AG20443 (cell line): Measurements from ENCODE around the gene AKAP13.

Source experiments
- DNase-seq: peaks from one replicate; pipeline ENCODE4 v3.0.0; 2012; ENCODE audit warnings: low spot score, mixed read lengths

Gene AKAP13

DNA sequence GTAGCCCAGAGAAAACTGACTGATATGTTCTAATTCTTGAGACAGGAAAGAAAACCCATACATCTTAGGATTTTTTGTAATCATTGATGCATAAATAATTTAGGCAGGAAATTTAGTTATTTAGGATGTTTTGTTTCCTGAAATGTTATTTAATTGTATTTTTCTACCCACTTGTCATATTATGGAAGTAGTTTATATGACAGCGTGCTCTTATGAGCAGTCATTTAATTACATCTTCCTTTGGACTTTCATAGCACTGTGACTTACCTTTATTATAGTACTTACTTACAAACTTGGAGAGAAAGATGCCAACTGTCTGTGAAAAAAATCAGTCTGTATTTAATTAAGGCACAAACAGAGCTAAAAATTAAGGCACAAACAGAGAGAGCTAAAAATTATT is 65.0 kb downstream of the AKAP13 start:
- no peak for DNase-seq

GRCh38 chr15:85451099-85451700 is 70.8 kb downstream of the AKAP13 start:
- no peak for DNase-seq

- DNase-seq, result no peak
These were observed 72.0 kb downstream of the AKAP13 start for GRCh38 chr15:85452436-85452835.

- DNase-seq, result no peak
These were observed 72.9 kb downstream of the AKAP13 start for GRCh38 chr15:85453144-85453872.

- DNase-seq, result no peak
These were observed 74.0 kb downstream of the AKAP13 start for GRCh38 chr15:85454403-85454802.

- no peak for DNase-seq
These were observed 75.5 kb downstream of the AKAP13 start for GRCh38 chr15:85455891-85456290.

DNA sequence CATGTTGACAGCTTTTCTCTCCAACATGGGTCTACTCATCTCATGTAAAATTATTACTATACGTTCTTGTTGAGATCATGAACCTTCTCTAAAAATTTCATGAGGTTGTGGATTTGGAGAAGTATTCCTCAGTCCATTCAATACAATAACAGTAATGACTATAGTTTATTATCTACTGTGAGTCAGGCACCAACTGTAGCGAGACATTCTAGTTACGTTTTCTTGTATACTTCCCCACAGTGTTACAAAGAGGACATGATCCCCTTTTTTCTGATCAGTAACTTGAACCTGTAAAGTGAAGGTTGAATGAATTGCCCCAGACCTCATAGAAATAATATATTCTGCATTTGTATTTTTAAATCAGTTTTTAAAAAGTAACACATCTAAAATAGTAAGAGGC is 76.4 kb downstream of the AKAP13 start:
- DNase-seq, result no peak

DNA sequence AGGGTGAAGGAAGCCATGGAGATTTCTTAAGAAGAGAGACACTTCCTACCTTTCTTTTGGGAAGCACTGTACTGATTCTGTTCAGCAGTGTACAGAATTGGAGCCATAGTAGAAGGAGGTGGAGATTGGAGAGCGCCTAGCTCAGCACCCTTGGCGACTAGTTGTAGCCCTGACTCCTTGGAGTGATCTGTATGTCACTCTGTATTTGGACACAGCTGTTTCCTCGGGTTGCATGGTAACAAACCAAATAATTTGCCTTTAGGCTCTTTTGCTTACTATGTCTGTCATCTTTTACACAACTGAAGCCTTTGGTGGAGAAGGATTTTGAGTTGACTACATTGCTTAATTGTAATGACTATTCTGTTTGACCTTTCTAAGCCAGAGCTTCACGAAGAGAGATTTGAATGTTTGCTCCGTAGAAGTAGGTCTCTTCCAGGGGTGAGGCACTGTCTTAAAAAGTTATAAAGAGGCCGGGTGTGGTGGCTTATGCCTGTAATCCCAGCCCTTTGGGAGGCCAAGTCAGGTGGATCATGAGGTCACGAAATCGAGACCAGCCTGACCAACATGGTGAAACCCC is 77.1 kb downstream of the AKAP13 start:
- DNase-seq, result no peak

- DNase-seq, result no peak
These were observed 78.4 kb downstream of the AKAP13 start for GRCh38 chr15:85458764-85459163.

DNA sequence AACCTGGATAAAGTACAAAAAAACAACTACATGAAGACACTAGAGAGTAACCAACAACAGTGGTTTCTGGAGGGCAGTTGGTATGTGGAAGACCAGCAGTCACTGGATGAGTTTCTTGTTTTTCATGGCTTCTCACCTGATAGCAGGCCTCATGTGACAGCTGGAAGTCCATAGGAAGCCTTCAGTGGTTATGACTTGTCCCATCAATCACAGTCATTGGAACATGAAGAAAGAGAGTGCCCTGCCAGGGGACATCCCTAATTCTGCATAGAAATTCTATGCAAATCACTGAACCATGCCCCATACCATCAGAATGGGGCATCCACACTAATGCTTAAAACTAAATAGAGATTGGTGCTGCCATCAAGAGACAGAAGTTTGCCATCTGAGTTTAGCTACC is 81.6 kb downstream of the AKAP13 start:
- no peak for DNase-seq

GRCh38 chr15:85463276-85463892 is 83.0 kb downstream of the AKAP13 start:
- DNase-seq, result no peak

DNA sequence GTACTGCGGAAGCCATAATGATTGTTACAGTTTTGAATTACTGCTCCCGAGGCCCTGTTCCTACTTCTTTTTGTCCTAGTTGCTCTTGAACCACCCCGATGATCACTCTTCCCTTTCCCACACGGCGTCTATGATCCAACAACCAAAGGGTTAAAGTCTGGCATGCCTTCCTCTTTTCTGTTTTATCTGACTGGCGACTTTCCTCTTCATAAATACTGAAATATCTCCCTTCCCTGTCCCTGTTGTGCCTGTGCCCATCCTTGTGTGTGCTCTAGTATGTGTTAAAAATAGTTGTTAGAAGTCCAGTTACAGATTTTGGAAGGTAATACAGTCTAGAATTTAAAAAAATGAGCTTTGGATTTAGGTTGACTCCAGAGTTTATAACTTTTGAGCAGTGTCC is 83.6 kb downstream of the AKAP13 start:
- no peak for DNase-seq

GRCh38 chr15:85464471-85464870 is 84.1 kb downstream of the AKAP13 start:
- DNase-seq, result no peak

GRCh38 chr15:85470563-85471271 is 90.3 kb downstream of the AKAP13 start:
- no peak for DNase-seq

DNA sequence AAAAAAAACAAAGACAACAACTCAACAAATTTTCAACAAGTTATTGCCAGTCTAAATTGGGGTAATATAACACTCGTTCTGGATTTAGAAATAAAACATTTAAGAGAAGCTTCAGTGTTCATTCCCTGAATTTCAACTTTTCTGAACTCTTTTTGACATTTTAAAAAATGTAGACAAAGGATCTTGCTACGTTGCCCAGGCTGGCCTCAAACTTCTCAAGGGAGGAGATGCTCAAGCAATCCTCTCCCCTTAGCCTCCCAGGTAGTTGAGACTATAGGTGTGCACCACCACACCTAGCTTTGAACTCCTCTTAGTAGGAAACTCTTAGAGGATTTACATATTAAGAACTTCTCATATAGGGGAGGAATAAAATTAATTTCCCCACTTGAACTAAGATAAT is 91.9 kb downstream of the AKAP13 start:
- DNase-seq, result no peak

GRCh38 chr15:85473455-85473854 is 93.1 kb downstream of the AKAP13 start:
- DNase-seq, result peak; percentile 33

GRCh38 chr15:85474700-85475316 is 94.4 kb downstream of the AKAP13 start:
- DNase-seq, result no peak

- DNase-seq, result no peak
These were observed 94.9 kb downstream of the AKAP13 start for GRCh38 chr15:85475317-85475701.

DNA sequence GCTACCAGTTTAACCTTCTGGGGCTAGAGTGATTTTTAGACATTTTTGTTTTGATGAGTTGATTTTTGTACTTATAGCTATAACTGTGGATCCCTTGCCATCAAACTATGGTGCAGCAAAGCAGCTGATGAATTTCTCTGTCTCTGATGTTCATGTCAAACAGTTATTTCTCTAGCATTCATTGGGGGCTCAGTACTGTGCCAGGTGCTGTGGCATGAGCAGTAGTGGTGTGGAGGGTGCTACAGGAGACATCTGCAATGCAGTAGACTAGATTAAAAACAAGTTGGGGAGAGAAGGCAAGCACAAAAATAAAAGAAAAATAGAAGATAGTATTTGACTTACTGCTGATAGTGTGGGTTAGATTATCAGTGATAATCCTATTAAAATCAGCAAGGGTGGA is 95.3 kb downstream of the AKAP13 start:
- DNase-seq, result no peak

GRCh38 chr15:85477061-85477460 is 96.7 kb downstream of the AKAP13 start:
- DNase-seq, result no peak

DNA sequence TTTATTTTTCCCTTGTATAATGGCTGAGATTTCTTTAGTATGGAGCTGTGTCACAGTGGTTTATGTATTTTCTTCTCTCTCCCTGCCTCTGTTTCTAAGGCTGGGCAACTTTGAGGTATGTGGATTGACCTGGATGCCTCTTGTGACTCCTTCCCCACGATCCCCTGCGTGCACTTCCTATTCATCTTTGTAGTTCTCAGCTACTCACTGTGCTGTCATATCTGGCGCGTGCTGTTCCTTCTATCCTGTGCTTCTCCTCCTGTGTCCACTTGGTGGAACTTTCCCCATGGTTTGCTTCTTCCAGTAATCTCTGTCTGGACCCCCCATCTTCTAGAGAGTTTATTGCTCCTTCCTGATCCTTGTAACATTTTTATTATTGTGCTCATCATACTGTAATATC is 97.3 kb downstream of the AKAP13 start:
- DNase-seq, result no peak

- DNase-seq, result peak; percentile 70
These were observed 98.8 kb downstream of the AKAP13 start for GRCh38 chr15:85479071-85479647.
